ENCODE measurements around the gene TBC1D17. TPM values are rescaled to one million over a fixed set of nuclear protein-coding genes. Genes with fewer than 3 reads are reported as not detected.

The TBC1D17 gene
- total RNA-seq, 2 donors from 2014 or later: 40.7 to 47.3 TPM

DNA sequence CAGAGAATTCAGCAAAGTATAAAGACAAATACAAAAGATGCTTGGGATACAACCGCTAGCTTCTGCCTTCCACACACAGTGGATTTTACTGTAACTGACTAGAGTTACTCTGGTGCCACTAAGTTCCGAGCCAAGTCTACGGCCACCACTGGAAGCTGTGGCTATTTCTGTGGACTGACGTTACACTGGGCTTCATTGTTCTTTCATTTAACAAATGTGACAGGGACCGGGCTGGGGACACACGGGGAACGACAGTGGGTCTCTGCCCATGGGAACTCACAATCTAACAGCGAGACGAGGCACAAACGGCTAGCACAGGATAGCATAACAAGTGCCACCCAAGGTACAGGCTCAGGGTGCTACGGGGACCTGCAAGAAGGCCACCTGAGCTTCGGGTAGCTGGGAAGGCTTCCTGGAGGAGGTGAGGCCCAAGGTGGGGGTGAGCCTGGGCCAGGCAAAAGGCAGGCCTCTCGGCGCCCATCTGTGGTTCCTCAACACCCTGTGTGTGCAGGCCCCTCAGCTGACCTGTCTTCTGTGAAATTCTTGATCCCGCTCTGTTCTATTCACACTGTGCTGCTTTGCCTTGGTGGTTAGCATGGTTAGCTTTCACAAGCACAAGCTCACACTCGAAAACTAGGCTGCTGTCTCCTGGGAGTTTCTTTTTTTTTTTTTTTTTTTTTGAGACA, 29.5 kb downstream of the TBC1D17 start:
- Mint-ChIP-seq H3K9me3 (no peaks in the 10 kb centered on the region), H3K27ac (no peak overlapping the region), H3K27me3 (ENCODE audit: insufficient read depth) (no peaks in the 10 kb centered on the region), H3K4me1 (no peaks in the 10 kb centered on the region), H3K36me3 (ENCODE audit: low read depth) (peaks cover 56% of the 10 kb centered on the region), H3K4me3 (no peak overlapping the region)
- no peaks in the 10 kb centered on the region for H3K9me3 ChIP-seq (ENCODE audit: control insufficient read depth, low read length)
- WGBS, 2 experiments (ENCODE audit: insufficient coverage in 1 of 2, insufficient read length in 1 of 2): 94 to 96% methylated on average over 16 of the region's 16 CpGs
- H3K36me3 ChIP-seq (ENCODE audit: control insufficient read depth, insufficient read depth, low read length): peaks cover 39% of the 10 kb centered on the region
- H3K27ac ChIP-seq (ENCODE audit: low read depth, low read length): no peak overlapping the region
- no peaks in the 10 kb centered on the region for H3K4me1 ChIP-seq (ENCODE audit: control insufficient read depth, insufficient read depth, low read length)
- no peak overlapping the region for H3K4me3 ChIP-seq (ENCODE audit: low read length)
- no peak overlapping the region for H3K9ac ChIP-seq (ENCODE audit: extremely low read depth, low read length, poor library complexity, severe bottlenecking)
- H3K27me3 ChIP-seq (ENCODE audit: control insufficient read depth, insufficient read depth, low read length, poor library complexity, severe bottlenecking): no peaks in the 10 kb centered on the region
- TF ChIP-seq, protein P1, sequence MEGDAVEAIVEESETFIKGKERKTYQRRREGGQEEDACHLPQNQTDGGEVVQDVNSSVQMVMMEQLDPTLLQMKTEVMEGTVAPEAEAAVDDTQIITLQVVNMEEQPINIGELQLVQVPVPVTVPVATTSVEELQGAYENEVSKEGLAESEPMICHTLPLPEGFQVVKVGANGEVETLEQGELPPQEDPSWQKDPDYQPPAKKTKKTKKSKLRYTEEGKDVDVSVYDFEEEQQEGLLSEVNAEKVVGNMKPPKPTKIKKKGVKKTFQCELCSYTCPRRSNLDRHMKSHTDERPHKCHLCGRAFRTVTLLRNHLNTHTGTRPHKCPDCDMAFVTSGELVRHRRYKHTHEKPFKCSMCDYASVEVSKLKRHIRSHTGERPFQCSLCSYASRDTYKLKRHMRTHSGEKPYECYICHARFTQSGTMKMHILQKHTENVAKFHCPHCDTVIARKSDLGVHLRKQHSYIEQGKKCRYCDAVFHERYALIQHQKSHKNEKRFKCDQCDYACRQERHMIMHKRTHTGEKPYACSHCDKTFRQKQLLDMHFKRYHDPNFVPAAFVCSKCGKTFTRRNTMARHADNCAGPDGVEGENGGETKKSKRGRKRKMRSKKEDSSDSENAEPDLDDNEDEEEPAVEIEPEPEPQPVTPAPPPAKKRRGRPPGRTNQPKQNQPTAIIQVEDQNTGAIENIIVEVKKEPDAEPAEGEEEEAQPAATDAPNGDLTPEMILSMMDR (conservative IDR thresholded peaks at IDR 0.05): no peak
- DNase-seq: no peak

DNA sequence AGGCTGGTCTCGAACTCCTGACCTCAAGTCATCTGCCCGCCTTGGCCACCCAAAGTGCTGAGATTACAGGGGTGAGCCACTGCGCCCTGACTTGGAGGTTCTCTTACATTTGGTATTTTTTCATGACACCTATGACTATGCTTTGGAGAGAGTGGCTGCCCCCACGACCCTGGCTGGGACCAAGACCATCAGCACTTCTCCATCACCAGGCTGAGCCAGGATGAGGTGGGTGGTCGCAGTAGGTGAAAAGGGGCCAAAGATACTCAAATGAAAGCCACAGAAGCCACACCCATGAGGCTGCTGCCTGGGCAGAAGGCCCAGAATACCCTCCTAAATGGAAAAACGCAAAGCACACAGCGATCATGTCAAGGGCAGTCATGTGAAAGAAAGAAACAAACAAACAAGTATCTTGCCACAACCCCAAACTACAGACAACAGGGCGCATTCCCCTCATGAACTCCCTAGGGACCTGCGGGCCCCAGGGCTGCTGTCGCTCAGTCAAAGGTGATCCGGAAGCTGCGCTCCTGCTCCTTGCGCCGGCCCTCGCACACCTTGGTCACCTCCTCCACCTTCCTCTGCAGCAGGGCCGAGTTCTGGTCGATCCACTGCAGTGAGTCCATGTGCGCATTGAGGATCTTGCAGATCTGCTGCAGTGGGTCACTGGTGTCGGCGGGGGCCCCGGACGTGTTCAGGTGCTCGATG, 30.4 kb downstream of the TBC1D17 start:
- H3K27me3 ChIP-seq (ENCODE audit: control insufficient read depth, insufficient read depth, low read length, poor library complexity, severe bottlenecking): no peaks in the 10 kb centered on the region
- WGBS, 2 experiments (ENCODE audit: insufficient coverage in 1 of 2, insufficient read length in 1 of 2): 94 to 97% methylated on average over 23 of the region's 23 CpGs
- TF ChIP-seq, protein P1 (conservative IDR thresholded peaks at IDR 0.05): no peak
- peaks cover 45% of the 10 kb centered on the region for H3K36me3 ChIP-seq (ENCODE audit: control insufficient read depth, insufficient read depth, low read length)
- no peak overlapping the region for H3K9ac ChIP-seq (ENCODE audit: extremely low read depth, low read length, poor library complexity, severe bottlenecking)
- H3K27me3 Mint-ChIP-seq (ENCODE audit: insufficient read depth): no peaks in the 10 kb centered on the region
- H3K36me3 Mint-ChIP-seq (ENCODE audit: low read depth): peaks cover 62% of the 10 kb centered on the region
- no peak for DNase-seq
- H3K4me3 Mint-ChIP-seq: no peak overlapping the region
- H3K4me1 Mint-ChIP-seq: no peaks in the 10 kb centered on the region
- H3K9me3 ChIP-seq (ENCODE audit: control insufficient read depth, low read length): no peaks in the 10 kb centered on the region
- H3K9me3 Mint-ChIP-seq: no peaks in the 10 kb centered on the region
- H3K4me1 ChIP-seq (ENCODE audit: control insufficient read depth, insufficient read depth, low read length): no peaks in the 10 kb centered on the region
- H3K27ac ChIP-seq (ENCODE audit: low read depth, low read length): no peak overlapping the region
- H3K27ac Mint-ChIP-seq: no peak overlapping the region
- no peak overlapping the region for H3K4me3 ChIP-seq (ENCODE audit: low read length)

DNA sequence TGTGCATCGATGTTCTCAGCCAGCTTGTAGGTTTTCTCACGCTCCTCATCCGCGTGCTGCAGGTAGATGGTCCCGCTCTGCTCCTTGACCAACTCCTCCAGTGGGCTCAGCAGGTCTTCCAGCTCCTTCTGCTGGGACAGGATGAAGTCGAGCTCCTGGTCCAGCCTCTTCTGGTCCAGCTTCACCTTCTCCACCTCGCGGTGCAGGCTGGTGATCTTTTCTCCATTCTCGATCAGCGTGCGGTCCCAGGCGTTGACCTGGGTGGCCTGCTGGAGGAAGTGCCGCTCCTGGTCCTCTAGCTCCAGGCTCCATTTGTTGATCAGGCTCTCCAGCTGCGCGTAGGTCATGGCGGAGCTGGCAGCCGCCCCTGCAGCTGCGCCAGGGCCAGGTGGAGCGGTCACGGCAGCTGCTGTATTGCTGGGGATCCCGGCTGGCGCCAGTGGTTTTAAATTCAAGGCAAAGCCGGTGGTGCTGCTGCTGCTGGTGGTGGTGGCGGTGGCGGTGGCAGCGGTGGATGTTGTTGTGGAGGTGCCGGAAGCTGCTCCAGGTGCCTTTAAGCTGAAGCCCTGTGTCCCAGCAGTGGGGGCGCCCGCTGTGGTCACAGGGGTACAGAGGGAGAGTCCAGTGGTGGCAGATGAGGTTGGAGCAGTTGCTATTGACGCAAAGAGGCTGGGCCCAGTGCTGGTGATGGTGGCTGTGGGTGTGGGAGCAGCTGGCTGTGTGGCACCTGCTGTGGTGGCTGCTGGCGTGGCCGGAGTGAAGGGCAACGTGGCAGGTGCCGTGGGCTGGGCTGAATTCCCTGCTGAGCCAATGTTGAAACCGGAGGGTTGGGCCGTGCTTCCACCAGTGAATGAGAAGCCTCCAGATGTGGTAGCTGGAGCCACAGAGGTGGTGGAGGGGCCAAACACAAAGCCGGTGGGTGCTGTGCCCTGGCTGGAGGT, 31.2 kb downstream of the TBC1D17 start:
- Histone ChIP-seq H3K4me3 (ENCODE audit: low read length) (no peak overlapping the region), H3K9me3 (ENCODE audit: control insufficient read depth, low read length) (no peaks in the 10 kb centered on the region), H3K27ac (ENCODE audit: low read depth, low read length) (no peak overlapping the region), H3K9ac (ENCODE audit: extremely low read depth, low read length, poor library complexity, severe bottlenecking) (no peak overlapping the region), H3K36me3 (ENCODE audit: control insufficient read depth, insufficient read depth, low read length) (peaks cover 53% of the 10 kb centered on the region), H3K4me1 (ENCODE audit: control insufficient read depth, insufficient read depth, low read length) (no peaks in the 10 kb centered on the region), H3K27me3 (ENCODE audit: control insufficient read depth, insufficient read depth, low read length, poor library complexity, severe bottlenecking) (no peaks in the 10 kb centered on the region)
- Mint-ChIP-seq H3K36me3 (ENCODE audit: low read depth) (peaks cover 70% of the 10 kb centered on the region), H3K27me3 (ENCODE audit: insufficient read depth) (no peaks in the 10 kb centered on the region), H3K9me3 (no peaks in the 10 kb centered on the region), H3K4me3 (no peak overlapping the region), H3K4me1 (no peaks in the 10 kb centered on the region), H3K27ac (no peak overlapping the region)
- DNase-seq: no peak
- TF ChIP-seq, protein P1 (conservative IDR thresholded peaks at IDR 0.05): no peak
- 94 to 98% methylated on average over 24 to 37 of the region's 37 CpGs for WGBS, 2 experiments (ENCODE audit: insufficient coverage in 1 of 2, insufficient read length in 1 of 2)
